Right hindlimb (tissue), 1 donor: ENCODE results near the gene HDGFL2.

ENCODE experiments used
- DNase-seq: peaks from one replicate; pipeline ENCODE4 v3.0.0-alpha.2; 2018

HDGFL2 gene

DNA sequence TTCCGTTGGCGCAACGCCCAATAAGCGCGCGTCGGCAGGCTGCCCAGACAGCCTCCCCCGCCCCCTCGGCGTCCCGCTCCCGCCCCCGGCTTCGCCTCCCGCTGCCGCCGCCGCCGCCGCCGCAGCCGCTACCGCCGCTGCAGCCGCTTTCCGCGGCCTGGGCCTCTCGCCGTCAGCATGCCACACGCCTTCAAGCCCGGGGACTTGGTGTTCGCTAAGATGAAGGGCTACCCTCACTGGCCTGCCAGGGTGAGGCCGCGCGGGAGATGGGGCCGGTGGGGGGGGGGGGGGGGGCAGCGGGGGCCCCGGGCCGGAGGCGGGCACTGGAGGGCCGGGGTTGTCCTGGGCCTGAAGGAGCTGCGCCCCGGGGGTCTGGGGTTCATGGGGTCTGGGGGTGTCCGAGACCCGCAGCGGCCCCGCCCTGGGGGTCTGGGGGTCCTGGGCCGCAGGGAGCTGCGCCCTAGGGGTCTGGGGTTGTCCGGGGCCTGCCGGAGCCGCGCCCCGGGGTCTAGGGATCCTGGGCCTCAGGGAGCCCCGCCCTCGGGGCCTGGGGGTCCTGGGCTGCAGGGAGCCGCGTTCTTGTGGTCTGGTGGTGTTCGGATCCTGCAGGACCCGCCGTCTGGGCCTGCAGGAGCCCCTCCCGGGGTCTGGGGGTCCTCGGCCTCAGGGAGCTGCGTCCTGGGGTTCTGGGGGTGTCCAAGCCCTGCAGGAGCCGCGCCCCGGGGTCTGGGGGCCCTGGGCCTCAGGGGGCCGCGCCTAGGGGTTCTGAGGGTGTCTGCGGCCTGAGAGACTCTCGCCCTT lies at the start of gene HDGFL2:
Gene HDGFL2 (plus strand): TSS at position 124 of the 801 bp plus-strand sequence. CDS start 54 bp downstream, at position 178.
- no peak for DNase-seq

GRCh38 chr19:4423416-4424126 lies 48.5 kb upstream of the HDGFL2 start:
- DNase-seq, result no peak

- no peak for DNase-seq
These were observed 46.6 kb upstream of the HDGFL2 start for GRCh38 chr19:4425537-4425936.

GRCh38 chr19:4428326-4428975 lies 43.6 kb upstream of the HDGFL2 start:
- no peak for DNase-seq

DNA sequence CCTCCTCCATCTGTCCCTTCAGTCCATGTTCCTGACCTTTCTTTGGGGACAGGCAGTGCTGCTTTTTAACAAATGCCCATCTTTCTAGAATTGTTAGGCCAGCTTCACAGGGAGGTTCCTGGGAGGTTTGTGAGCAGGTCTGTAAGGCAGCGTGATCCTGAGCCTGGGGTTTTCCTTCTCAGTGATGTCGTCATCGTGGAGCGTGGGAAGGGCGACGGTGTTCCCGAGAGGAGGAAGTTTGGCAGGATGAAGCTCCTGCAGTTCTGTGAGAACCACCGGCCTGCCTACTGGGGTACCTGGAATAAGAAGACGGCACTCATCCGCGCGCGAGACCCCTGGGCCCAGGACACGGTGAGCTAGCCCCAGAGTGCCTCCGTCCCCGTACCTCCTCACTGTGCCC lies 42.8 kb upstream of the HDGFL2 start:
- no peak for DNase-seq

DNA sequence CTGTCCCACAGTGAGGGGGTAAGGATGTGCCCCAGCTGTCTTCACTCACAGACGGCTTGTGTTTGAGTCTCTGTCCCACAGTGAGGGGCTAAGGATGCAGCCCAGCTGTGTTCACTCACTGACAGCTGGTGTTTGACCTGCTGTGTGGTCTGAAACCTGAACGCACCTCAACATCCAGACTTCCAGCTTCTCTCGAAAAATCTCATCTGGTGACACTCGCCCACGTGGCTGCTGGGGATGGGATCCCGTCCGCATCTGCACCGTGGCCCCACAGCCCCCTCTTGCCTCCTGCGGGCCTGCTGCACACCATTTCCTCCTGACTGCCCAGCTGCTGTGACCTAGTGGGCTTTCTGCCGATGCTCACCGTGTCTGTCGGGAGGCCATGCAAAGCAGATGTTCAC lies 42.3 kb upstream of the HDGFL2 start:
- DNase-seq, result no peak

DNA sequence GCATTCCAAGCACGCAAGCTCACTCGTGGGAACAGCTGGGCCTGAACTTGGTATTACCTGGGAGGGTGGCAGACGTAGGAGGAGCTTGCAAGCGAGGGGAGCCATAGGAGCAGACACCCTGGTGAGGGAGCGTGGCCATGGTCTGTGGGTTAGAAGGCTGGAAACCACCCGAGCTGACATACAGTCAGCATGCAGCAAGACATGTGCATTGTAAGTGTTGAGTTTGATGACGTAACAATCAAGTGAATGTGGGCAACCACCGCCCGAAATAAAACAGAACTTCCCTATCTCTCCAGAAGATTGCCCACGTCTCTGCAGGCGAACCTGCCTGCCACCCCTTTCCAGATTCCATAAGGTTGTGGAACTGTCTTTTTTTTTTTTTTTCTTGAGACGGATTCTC lies 41.3 kb upstream of the HDGFL2 start:
- no peak for DNase-seq

DNA sequence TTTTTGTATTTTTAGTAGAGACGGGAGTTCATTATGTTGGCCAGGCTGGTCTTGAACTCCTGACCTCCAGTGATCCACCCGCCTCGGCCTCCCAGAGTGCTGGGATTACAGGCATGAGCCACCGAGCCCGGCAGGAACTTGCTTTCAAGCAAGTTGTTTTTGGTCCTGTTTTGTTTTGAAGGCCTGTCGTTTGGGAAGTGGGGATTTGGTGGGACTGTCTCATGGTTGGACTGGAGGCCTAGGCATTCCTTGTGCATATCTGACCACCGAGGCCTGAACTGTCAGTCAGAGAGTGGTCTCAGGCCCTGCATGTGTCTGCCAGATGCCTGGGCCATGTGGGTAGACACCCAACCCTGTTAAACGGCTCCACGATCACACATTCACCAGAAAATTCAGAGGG lies 40.8 kb upstream of the HDGFL2 start:
- DNase-seq, result no peak

DNA sequence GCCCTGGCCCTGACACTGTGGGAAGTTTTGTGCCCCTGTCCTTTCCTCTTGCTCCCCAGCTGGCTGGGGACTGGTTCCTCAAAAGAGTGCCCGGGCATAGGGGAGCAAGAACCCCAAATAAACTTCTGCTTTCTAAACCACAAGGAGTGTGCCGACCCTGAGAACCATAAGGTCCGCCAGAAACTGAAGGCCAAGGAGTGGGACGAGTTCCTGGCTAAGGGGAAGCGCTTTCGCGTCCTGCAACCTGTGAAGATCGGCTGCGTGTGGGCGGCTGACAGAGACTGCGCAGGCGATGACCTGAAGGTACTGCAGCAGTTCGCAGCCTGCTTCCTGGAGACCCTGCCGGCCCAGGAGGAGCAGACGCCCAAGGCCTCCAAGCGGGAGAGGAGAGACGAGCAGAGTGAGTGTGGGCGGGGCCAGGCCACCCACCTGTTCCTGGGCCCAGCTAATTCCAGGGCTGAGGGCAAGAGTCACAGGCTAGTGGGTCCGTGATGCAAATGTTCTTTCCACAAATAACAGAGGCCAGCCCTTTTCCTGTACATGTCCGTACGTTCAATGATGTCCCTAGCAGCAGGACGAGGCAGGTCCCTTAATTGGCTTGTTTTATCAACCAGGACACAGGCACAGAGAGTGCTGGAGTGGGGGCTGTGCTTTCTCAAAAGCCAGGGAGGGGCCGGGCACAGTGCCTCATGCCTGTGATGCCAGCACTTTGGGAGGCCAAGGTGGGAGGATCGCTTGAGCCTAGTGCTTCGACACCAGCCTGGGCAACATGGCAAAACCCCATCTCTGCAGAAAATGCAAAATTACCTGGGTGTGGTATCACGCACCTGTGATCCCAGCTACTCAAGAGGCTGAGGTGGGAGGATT lies 40.1 kb upstream of the HDGFL2 start:
- no peak for DNase-seq

- no peak for DNase-seq
These were observed 39.1 kb upstream of the HDGFL2 start for GRCh38 chr19:4432918-4433506.

GRCh38 chr19:4434391-4434790 lies 37.7 kb upstream of the HDGFL2 start:
- DNase-seq, result no peak

- no peak for DNase-seq
These were observed 35.9 kb upstream of the HDGFL2 start for GRCh38 chr19:4436231-4436630.

GRCh38 chr19:4437103-4437502 lies 35.0 kb upstream of the HDGFL2 start:
- no peak for DNase-seq

- no peak for DNase-seq
These were observed 32.9 kb upstream of the HDGFL2 start for GRCh38 chr19:4439243-4439642.

DNA sequence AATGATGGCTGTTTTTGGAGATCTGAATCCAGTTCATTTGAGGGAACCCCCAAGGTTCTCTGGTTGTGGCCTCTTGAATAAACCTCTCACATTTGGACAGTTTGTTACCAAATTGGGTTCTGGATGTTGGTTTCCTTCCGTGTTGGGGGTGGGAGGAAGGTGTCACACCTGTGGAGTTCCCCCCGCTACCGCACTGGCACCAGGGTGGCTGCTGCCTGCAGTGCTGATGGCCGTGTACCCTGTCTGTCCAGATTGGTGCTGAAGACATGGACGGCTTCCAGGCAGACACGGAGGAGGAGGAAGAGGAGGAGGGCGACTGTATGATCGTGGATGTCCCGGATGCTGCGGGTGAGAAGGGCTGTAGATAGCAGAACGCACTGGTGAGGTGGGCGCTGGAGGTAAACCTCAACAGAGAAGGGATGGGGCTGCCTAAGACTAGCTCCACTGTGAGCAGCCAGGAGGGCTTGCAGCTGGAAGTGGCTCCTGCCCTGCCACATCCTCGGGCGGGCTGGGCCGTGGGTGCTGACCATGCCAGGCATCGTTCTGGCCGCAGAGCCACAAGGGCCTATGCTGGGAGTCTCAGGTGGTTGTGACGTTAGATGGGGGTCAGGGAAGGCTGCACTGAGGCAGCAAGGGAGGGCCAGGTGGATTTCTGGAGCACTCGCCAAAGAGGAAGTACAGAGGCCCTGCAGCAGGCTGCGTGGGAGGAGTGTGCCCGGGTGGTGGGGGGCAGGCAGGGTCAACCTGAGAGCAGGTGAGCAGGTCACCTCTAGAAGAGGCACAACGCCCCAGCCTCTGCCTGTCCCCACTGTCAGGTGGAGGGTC lies 29.9 kb upstream of the HDGFL2 start:
- DNase-seq, result no peak

DNA sequence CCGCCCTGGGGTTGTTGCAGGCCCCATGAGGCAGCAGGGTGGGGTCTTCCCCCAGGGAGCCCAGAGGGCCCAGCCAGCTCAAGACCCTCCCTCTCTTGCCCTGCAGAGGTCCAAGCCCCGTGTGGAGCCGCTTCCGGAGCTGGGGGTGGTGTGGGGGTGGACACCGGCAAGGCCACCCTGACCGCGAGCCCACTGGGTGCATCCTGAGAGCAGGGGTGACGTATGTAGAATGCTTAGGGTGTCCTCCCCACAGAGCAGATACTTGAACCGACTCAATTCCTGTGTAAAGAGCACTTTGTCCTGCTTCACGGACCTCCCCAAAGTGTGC lies 29.3 kb upstream of the HDGFL2 start:
- no peak for DNase-seq

GRCh38 chr19:4443188-4443587 lies 28.9 kb upstream of the HDGFL2 start:
- no peak for DNase-seq

DNA sequence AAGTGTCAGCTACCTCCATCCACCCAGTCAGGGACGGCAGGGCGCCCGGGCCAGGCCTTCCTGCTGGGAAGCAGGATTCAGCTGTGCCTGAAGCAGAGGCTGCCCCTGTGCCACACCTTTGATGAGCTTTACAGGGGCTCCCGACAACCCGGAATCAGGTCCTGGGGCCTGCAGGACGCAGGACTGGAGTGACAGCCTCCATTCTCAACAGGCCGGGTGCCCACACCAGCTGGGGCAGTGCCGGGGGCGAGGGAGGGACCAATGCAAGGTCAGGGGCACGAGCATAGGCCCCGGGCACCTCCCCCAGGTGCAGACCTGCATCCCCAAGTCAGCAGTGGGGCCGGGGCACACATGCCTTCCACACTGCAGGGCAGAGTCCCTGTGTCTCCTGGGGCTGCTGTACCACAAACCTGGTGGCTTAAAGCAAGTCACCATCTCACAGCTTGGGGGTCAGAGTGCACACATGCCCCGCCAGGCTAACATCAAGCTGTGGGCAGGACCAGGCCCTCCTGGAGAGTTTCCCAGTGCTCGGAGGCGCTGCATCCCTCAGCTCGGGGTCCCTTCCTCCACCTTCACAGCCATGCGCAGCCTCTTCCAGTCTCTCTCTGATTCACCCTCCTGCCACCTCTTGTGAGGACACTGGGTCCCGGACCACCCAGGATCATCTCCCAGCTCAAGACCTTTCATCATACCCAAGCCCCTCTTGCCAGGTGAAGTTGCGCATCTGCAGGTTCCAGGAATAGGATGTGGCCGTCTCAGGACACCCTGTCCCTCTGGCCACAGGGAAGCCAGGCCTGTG lies 27.9 kb upstream of the HDGFL2 start:
- no peak for DNase-seq

- no peak for DNase-seq
These were observed 27.0 kb upstream of the HDGFL2 start for GRCh38 chr19:4444765-4445741.
